Gastroesophageal sphincter (tissue), 4 donors: Measurements from ENCODE around the gene SYTL2. TPM values are rescaled to one million over a fixed set of nuclear protein-coding genes. Genes with fewer than 3 reads are reported as not detected.
A peak's percentile ranks its signal among the peaks of the same experiment; 100 is the strongest.

ENCODE experiments used
- ATAC-seq: fragments of 150-250 bp; one replicate; pipeline ENCODE4 v1.9.1; 2016; ENCODE audit warnings: mild to moderate bottlenecking, moderate library complexity
- H3K27ac ChIP-seq, 4 donors: fragments of 200-600 bp; sonication (generic) in 3 of 4; 1 replicate in 3 of 4; 2 replicates in 1 of 4; pipeline ENCODE4 v1.5.1; 2016 to 2019
- H3K27me3 ChIP-seq: fragments of 200-600 bp; sonication (generic); one replicate; pipeline ENCODE4 v1.5.1; 2019
- H3K36me3 ChIP-seq, 2 donors: fragments of 200-600 bp; sonication (generic); one replicate each; pipeline ENCODE4 v1.5.1; 2019; ENCODE audit warnings: control low read depth in 1 of 2
- H3K4me1 ChIP-seq, 3 donors: fragments of 200-600 bp; sonication (generic); 1 replicate in 2 of 3; 2 replicates in 1 of 3; pipeline ENCODE4 v1.5.1; 2016 to 2019; ENCODE audit warnings: control low read depth in 2 of 3
- H3K4me3 ChIP-seq, 2 donors: fragments of 200-600 bp; sonication (generic); one replicate each; pipeline ENCODE4 v1.5.1; 2019; ENCODE audit warnings: mild to moderate bottlenecking in 1 of 2, moderate library complexity in 1 of 2
- H3K9me3 ChIP-seq, 3 donors: fragments of 200-600 bp; sonication (generic); one replicate each; pipeline ENCODE4 v1.5.1; 2017 to 2019; ENCODE audit warnings: control low read depth in 2 of 3
- EP300 ChIP-seq: sonication (generic); formaldehyde crosslinking; IDR thresholded peaks from one replicate; pipeline ENCODE4 v1.6.1; 2017; ENCODE audit warnings: antibody characterized with exemption, mild to moderate bottlenecking
- POLR2A ChIP-seq, 2 donors: fragments of 450-650 bp; IDR thresholded peaks; one replicate each; pipeline ENCODE4 v1.6.1; 2017; ENCODE audit warnings: antibody characterized with exemption in 2 of 2, mild to moderate bottlenecking in 2 of 2, moderate library complexity in 1 of 2
- POLR2AphosphoS5 ChIP-seq: sonication (generic); formaldehyde crosslinking; IDR thresholded peaks from one replicate; pipeline ENCODE4 v1.6.1; 2017; ENCODE audit warnings: antibody characterized with exemption
- WGBS, 2 donors: methylation state at CpG; one replicate each; pipeline ENCODE4 v1.1.5; 2018; ENCODE audit warnings: low coverage in 1 of 2; 5-methylcytosine and 5-hydroxymethylcytosine counted together
- total RNA-seq, 4 donors: library from RNA; depleted of rRNA; stranded (reverse); fragments of >200 nt; gene quantifications; one replicate each; pipeline ENCODE4 v1.1.0, GENCODE V29; 2016
- TF ChIP-seq, protein P1 (sequence below), 4 experiments: fragments of 200-600 bp in 2 of 4; fragments of 450-650 bp in 2 of 4; sonication (generic) in 1 of 4; IDR thresholded peaks; one replicate each; pipeline ENCODE4 v1.5.1; 2017 to 2019; ENCODE audit warnings: antibody characterized with exemption in 4 of 4, mild to moderate bottlenecking in 2 of 4, moderate library complexity in 2 of 4

The SYTL2 gene
- total RNA-seq, 4 donors from 2014 or later: 4.7 to 23.6 (median 8.4) TPM

DNA sequence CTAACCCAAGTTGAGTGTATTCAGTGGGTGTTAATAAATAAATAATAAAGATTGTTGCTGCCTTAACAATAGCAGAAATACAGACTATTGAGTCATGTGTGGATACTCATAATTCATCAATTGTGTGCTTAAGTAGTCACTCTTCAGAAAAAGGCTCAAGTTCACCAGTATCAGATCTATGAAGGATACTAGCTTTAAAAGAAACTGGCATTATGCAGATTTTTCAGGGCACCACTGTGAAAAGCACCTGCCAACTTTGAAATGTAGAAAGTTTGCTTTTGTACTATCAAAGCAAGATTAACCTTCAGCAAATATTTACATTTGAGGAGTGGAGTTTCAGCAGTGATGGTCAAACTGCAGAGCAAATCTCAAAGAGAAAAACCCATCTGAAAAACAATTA is 20.1 kb upstream of the SYTL2 start:
- Histone ChIP-seq H3K9me3 (peaks cover 0 to 6% (median 0%) of the 10 kb centered on the region in 3 donors), H3K4me3 (no peak overlapping the region), H3K27me3 (no peaks in the 10 kb centered on the region), H3K36me3 (no peaks in the 10 kb centered on the region), H3K4me1 (peaks cover 0 to 11% (median 0%) of the 10 kb centered on the region in 3 donors), H3K27ac (no peak overlapping the region)
- no peak for TF ChIP-seq EP300
- no peak for TF ChIP-seq POLR2A (IDR thresholded peaks at IDR 0.05)
- TF ChIP-seq, protein P1, sequence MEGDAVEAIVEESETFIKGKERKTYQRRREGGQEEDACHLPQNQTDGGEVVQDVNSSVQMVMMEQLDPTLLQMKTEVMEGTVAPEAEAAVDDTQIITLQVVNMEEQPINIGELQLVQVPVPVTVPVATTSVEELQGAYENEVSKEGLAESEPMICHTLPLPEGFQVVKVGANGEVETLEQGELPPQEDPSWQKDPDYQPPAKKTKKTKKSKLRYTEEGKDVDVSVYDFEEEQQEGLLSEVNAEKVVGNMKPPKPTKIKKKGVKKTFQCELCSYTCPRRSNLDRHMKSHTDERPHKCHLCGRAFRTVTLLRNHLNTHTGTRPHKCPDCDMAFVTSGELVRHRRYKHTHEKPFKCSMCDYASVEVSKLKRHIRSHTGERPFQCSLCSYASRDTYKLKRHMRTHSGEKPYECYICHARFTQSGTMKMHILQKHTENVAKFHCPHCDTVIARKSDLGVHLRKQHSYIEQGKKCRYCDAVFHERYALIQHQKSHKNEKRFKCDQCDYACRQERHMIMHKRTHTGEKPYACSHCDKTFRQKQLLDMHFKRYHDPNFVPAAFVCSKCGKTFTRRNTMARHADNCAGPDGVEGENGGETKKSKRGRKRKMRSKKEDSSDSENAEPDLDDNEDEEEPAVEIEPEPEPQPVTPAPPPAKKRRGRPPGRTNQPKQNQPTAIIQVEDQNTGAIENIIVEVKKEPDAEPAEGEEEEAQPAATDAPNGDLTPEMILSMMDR (IDR thresholded peaks at IDR 0.05): no peak
- TF ChIP-seq POLR2AphosphoS5: no peak
- no peak for ATAC-seq

DNA sequence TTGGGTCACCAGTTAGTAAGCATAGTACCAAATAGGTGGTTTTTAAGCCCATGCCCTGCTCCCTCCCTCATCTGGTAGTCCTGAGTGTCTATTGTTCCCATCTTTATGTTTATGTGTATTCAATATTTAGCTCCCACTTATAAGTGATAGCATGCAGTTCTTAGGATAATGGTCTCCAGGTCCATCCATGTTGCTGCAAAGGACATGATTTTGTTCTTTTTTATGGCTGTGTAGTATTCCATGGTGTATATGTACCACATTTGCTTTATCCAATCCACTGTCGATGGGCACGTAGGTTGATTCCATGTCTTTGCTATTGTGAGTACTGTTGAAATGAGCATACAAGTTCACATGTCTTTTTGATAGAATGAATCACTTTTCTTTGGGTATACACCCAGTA is 18.2 kb upstream of the SYTL2 start:
- no peaks in the 10 kb centered on the region for H3K9me3 ChIP-seq
- no peaks in the 10 kb centered on the region for H3K27me3 ChIP-seq
- ATAC-seq: no peak
- 100% methylated on average over 1 to 2 of the region's 2 CpGs for WGBS, 2 donors
- no peaks in the 10 kb centered on the region for H3K36me3 ChIP-seq
- no peak overlapping the region for H3K4me3 ChIP-seq
- TF ChIP-seq POLR2AphosphoS5 (no peak), POLR2A (IDR thresholded peaks at IDR 0.05) (no peak), EP300 (no peak)
- TF ChIP-seq, protein P1 (IDR thresholded peaks at IDR 0.05): no peak
- H3K4me1 ChIP-seq: peaks cover 0 to 11% (median 0%) of the 10 kb centered on the region in 3 donors
- H3K27ac ChIP-seq: no peak overlapping the region

DNA sequence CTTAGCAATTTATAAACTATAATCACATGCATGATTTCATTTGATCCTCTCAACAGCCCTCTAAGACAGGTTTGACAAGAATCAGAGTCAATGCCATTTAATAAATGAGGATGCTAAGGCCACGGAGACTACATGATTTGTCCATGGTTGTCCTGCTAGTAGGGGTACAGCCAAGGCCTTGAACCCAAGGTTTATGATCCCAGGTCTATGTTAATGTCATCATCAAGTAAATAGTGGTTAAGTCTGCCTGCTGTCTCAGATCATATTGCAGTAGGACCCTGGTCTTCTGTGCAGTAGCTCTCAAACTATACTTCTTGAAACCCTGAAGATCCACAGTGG is 17.7 kb upstream of the SYTL2 start:
- no peak for TF ChIP-seq POLR2A (IDR thresholded peaks at IDR 0.05)
- H3K36me3 ChIP-seq: no peaks in the 10 kb centered on the region
- no peaks in the 10 kb centered on the region for H3K27me3 ChIP-seq
- H3K4me1 ChIP-seq: peaks cover 0 to 11% (median 0%) of the 10 kb centered on the region in 3 donors
- H3K27ac ChIP-seq: no peak overlapping the region
- H3K4me3 ChIP-seq: no peak overlapping the region
- H3K9me3 ChIP-seq: no peaks in the 10 kb centered on the region
- WGBS, 2 donors: 88% methylated on average over 1 of the region's 1 CpG; no CpG with 5 or more reads in 1 of the 2 donors
- ATAC-seq: no peak

DNA sequence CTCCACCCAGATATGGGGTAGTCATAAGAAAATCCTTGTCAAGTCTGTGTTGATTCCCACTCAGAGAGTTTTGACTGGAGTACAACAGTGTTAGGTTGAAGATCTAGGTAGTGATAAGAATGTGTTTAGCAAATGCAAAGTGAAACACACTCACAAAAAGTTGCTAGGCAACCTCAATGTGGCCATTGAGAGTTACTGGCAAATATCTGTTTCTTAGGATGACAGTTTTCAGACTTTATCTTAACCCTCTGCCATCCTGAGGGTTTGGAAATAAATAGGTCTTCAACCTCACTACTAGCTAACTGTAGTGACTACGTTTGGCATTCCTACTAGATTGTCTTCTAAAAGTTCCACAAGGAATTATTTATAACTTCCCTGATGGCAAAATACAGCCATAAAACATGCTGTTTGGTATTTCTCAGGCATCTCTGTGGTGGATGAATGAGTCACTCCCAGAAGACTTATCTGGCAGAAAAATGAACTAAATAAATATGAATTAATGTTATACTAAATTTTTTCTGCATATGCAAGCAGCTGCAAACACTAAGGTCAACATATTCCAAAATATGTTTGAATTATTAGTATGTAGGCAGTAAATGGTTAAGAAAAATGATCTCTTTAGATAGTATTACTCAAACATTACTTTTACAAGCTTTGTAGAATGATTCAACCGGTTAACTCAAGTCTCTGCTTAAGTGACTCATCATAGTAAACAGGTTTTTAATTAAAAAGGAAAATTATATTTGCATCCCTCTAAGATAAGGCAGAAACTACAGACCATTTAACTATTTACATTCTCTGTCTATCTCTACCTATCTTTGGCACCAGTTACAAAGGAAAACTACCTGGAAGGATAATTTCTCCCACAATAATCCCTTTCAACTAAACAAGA is 17.1 kb upstream of the SYTL2 start:
- Histone ChIP-seq H3K9me3 (no peaks in the 10 kb centered on the region), H3K4me3 (no peak overlapping the region), H3K27ac (peak overlapping the region in 1 of 4 donors; percentile 22), H3K36me3 (no peaks in the 10 kb centered on the region), H3K27me3 (no peaks in the 10 kb centered on the region), H3K4me1 (peaks cover 0 to 11% (median 0%) of the 10 kb centered on the region in 3 donors)
- no peak for ATAC-seq
- TF ChIP-seq, protein P1 (IDR thresholded peaks at IDR 0.05): no peak
- no peak for TF ChIP-seq POLR2A (IDR thresholded peaks at IDR 0.05)
- no peak for TF ChIP-seq POLR2AphosphoS5
- no peak for TF ChIP-seq EP300
- 3% methylated on average over 2 of the region's 2 CpGs for WGBS, 2 donors

DNA sequence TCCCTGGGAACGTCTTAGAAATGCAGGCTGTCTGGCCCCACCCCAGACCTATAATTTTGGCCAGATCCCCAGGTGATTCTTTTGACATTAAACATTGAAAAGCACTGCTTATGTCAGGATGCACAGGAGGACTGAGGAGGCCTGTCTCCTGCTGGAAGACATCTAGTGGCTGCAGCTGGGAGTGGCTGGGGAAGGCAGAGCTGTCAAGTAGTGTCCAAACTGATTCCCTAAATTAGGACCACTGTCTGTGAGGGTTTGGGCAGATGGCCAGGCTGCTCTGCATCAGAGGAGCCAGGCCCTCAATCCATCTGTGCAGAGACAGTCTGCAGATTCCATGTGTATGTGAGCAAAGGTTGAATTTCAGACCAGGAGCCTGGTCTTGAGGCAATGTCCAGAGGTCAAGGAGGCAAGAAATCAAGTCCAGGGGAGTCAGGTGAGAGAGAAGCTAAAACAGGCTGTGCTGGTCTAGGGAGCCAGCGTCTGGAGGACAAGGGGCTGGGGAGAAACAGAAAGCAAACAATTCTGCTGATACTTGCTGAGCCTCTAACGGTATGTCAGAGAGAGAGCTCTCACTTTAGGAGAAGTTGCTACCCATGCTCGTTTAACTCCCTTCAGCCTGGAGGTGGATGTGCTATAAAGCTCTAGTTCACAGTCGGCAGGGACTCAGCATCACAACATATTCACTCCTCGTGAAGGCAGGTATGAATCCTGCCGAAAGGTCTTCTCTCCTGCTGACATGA is 15.3 kb upstream of the SYTL2 start:
- no peak overlapping the region for H3K27ac ChIP-seq
- H3K9me3 ChIP-seq: no peaks in the 10 kb centered on the region
- no peak for ATAC-seq
- H3K4me1 ChIP-seq: peaks cover 0 to 11% (median 0%) of the 10 kb centered on the region in 3 donors
- TF ChIP-seq, protein P1 (IDR thresholded peaks at IDR 0.05): peak in 3 of 4 experiments; percentile 11 to 41 (median 15)
- no peak for TF ChIP-seq POLR2A (IDR thresholded peaks at IDR 0.05)
- WGBS, 2 donors: 50 to 52% methylated on average over 4 to 6 of the region's 7 CpGs
- H3K27me3 ChIP-seq: no peaks in the 10 kb centered on the region
- no peak overlapping the region for H3K4me3 ChIP-seq
- no peaks in the 10 kb centered on the region for H3K36me3 ChIP-seq
